Adrenal gland (tissue), 12 donors: ENCODE measurements around the gene AKR7A3. TPM values are rescaled to one million over a fixed set of nuclear protein-coding genes. Genes with fewer than 3 reads are reported as not detected.
A peak's percentile ranks its signal among the peaks of the same experiment; 100 is the strongest.
"Not testable (repeated sequence)": the region's sequence is repeated elsewhere in the genome, so short reads cannot be mapped to it uniquely, and the experiment has no call there.

ENCODE experiments used
- DNase-seq, 7 donors: peaks; one replicate each; pipeline ENCODE4 v3.0.0-alpha.2; 2019 to 2020
- H3K27ac ChIP-seq, 5 donors: fragments of 200-600 bp; sonication (generic) in 4 of 5; 1 replicate in 3 of 5; 2 replicates in 2 of 5; pipeline versions ENCODE4 v1.5.1 to v1.8.0; 2016 to 2020; ENCODE audit warnings: mild to moderate bottlenecking in 1 of 5
- H3K27me3 ChIP-seq: fragments of 200-600 bp; 2 replicates; pipeline ENCODE4 v1.8.0; 2021
- H3K36me3 ChIP-seq, 2 donors: fragments of 200-600 bp; replicated peaks in 1 of 2; 1 replicate in 1 of 2; 2 replicates in 1 of 2; pipeline versions ENCODE4 v1.5.1 to v1.8.0; 2018 to 2022
- H3K4me1 ChIP-seq, 2 donors: fragments of 200-600 bp; replicated peaks in 1 of 2; 1 replicate in 1 of 2; 2 replicates in 1 of 2; pipeline versions ENCODE4 v1.5.1 to v1.8.0; 2018 to 2021
- H3K4me3 ChIP-seq, 4 donors: fragments of 200-600 bp; sonication (generic) in 3 of 4; one replicate each; pipeline ENCODE4 v1.5.1; 2016 to 2018
- H3K9me3 ChIP-seq, 3 donors: fragments of 200-600 bp; sonication (generic) in 1 of 3; replicated peaks in 1 of 3; 1 replicate in 2 of 3; 2 replicates in 1 of 3; pipeline versions ENCODE4 v1.5.1 to v1.8.0; 2016 to 2021
- POLR2A ChIP-seq, 2 donors: fragments of 450-650 bp; IDR thresholded peaks; one replicate each; pipeline ENCODE4 v1.6.1; 2017; ENCODE audit warnings: antibody characterized with exemption in 2 of 2, mild to moderate bottlenecking in 2 of 2, moderate library complexity in 1 of 2
- WGBS, 4 donors: extraction: QIAGEN DNeasy Blood & Tissue Kit in 2 of 4; methylation state at CpG; one replicate each; pipeline versions ENCODE4 v1.1.5 to v1.1.7; 2013 to 2017; 5-methylcytosine and 5-hydroxymethylcytosine counted together
- intact Hi-C, 2 donors: fragments of 100-400 bp; cut with DNase I; formaldehyde crosslinking; loops; one replicate each; pipeline versions ENCODE4 v1.14.1 to v1.15.0; 2022 to 2023
- polyA plus RNA-seq, 3 donors: library from polyadenylated mRNA; stranded (reverse); fragments of 200-250 nt in 2 of 3; fragments of 350-450 nt in 1 of 3; fragmentation: Illumina TruSeq in 1 of 3; extraction: RNeasy Lipid Tissue Mini Kit (QIAGEN cat#74804) in 1 of 3; gene quantifications; one replicate each; pipeline ENCODE4 v1.2.3, GENCODE V29; 2013 to 2014
- total RNA-seq, 9 donors: library from RNA; depleted of rRNA in 4 of 9; stranded (reverse); fragments of >200 nt in 4 of 9; fragments of 120-200 nt in 1 of 9; fragmentation: NEBNext Ultra II Directional in 1 of 9; extraction: Animal tissue kit (Norgen Biotek cat#: 25700) in 1 of 9; gene quantifications; one replicate each; pipeline versions ENCODE4 v1.1.0 to v1.2.4, GENCODE V29; 2013 to 2023
- TF ChIP-seq, protein P1 (sequence below), 6 experiments: fragments of 450-650 bp in 4 of 6; fragments of 200-600 bp in 2 of 6; sonication (generic) in 1 of 6; IDR thresholded peaks; 1 replicate in 5 of 6; 2 replicates in 1 of 6; pipeline versions ENCODE4 v1.5.1 to v1.8.0; 2016 to 2021; ENCODE audit warnings: antibody characterized with exemption in 6 of 6, mild to moderate bottlenecking in 2 of 6, moderate library complexity in 1 of 6
- donor health status: healthy with polysubstance abuse.
- donor health status: Bipolar disorder and iron deficiency.
- donor health status: DM: yes; HTN: yes; CAD: no.
- donor health status: DM: no; HTN: no; CAD: no.
- donor health status: DM: no; HTN: no; CAD: no.
- donor health status: DM: yes; HTN: yes; CAD: no.

The AKR7A3 gene
- total and polyA plus RNA-seq, 12 donors = 1.1 to 11.3 (median 4.5) TPM

GRCh38 chr1:19258353-19258752, 30.2 kb downstream of the AKR7A3 start:
- WGBS, 4 donors = 89 to 93% (median 92%) methylated on average over 8 to 10 of the region's 10 CpGs
- Histone ChIP-seq H3K9me3 (no peaks in the 10 kb centered on the region), H3K4me3 (no peak overlapping the region), H3K27ac (no peak overlapping the region), H3K36me3 (peaks cover 0 to 36% of the 10 kb centered on the region in 2 donors), H3K4me1 (peaks cover 0 to 2% of the 10 kb centered on the region in 2 donors), H3K27me3 (no peaks in the 10 kb centered on the region)
- TF ChIP-seq, protein P1, sequence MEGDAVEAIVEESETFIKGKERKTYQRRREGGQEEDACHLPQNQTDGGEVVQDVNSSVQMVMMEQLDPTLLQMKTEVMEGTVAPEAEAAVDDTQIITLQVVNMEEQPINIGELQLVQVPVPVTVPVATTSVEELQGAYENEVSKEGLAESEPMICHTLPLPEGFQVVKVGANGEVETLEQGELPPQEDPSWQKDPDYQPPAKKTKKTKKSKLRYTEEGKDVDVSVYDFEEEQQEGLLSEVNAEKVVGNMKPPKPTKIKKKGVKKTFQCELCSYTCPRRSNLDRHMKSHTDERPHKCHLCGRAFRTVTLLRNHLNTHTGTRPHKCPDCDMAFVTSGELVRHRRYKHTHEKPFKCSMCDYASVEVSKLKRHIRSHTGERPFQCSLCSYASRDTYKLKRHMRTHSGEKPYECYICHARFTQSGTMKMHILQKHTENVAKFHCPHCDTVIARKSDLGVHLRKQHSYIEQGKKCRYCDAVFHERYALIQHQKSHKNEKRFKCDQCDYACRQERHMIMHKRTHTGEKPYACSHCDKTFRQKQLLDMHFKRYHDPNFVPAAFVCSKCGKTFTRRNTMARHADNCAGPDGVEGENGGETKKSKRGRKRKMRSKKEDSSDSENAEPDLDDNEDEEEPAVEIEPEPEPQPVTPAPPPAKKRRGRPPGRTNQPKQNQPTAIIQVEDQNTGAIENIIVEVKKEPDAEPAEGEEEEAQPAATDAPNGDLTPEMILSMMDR (IDR thresholded peaks at IDR 0.05) = no peak
- TF ChIP-seq POLR2A (IDR thresholded peaks at IDR 0.05) = no peak
- no peak for DNase-seq
- intact Hi-C loops = loop anchor here in 1 of 2 donors (5.0 kb wide), 1 partner anchor 49 kb away; no protein-coding TSS in a partner anchor

GRCh38 chr1:19257178-19257914, 31.2 kb downstream of the AKR7A3 start:
- Histone ChIP-seq H3K9me3 (no peaks in the 10 kb centered on the region), H3K4me1 (peaks cover 6 to 12% of the 10 kb centered on the region in 2 donors), H3K4me3 (no peak overlapping the region), H3K36me3 (peaks cover 0 to 36% of the 10 kb centered on the region in 2 donors), H3K27me3 (no peaks in the 10 kb centered on the region), H3K27ac (peak overlapping the region in 2 of 5 donors; percentile 46 to 57)
- WGBS, 4 donors = 37 to 66% (median 62%) methylated on average over 13 to 15 of the region's 15 CpGs
- TF ChIP-seq, protein P1 (IDR thresholded peaks at IDR 0.05) = no peak
- intact Hi-C loops = loop anchor here in 1 of 2 donors (5.0 kb wide), 1 partner anchor 50 kb away; no protein-coding TSS in a partner anchor
- peak; percentile 59 to 80 (median 78) for DNase-seq

DNA sequence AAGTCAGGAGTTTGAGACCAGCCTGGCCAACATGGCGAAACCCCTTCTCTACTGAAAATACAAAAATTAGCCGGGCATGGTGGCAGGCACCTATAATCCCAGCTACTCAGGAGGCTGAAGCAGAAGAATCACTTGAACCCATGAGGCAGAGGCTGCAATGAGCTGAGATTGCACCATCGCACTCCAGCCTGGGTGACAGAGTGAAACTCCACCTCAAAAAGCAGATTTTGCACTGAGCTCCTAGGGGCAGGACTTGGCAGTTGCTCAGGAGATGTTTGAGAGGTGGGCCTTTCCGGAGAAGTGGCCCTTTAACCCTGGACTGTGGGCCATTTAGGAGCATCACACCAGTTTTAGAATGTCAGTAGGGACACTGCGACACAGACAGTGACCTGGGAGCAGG, 32.3 kb downstream of the AKR7A3 start:
- DNase-seq, H3K4me3 ChIP-seq, H3K27ac ChIP-seq, H3K9me3 ChIP-seq, H3K27me3 ChIP-seq: not testable (repeated sequence)
- Histone ChIP-seq H3K4me1 (peaks cover 10 to 16% of the 10 kb centered on the region in 2 donors), H3K36me3 (peaks cover 0 to 36% of the 10 kb centered on the region in 2 donors)
- intact Hi-C loops = loop anchor here in 1 of 2 donors (5.0 kb wide), 1 partner anchor 51 kb away; no protein-coding TSS in a partner anchor
- WGBS, 4 donors = 93 to 96% (median 96%) methylated on average over 3 to 5 of the region's 5 CpGs

DNA sequence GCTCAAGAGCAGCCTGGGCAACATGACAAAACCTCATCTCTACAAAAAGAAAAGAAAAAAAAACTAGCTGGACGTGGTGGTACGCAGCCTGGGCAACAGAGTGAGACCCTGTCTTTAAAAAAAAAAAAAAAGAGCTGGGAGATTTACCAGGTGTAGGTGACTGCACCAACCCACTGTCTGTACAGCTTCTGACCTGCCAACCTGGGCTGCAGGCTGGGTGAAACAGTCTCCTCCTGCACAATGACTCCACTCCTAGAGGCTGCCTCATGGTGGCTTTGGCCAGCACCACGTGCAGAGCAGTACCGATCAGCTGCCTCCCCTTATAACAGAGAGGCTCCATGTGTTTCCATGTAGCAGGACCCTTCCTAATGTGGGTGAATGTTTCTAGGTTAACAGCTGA, 33.3 kb downstream of the AKR7A3 start:
- H3K27me3 ChIP-seq = no peaks in the 10 kb centered on the region
- H3K27ac ChIP-seq = no peak overlapping the region
- H3K9me3 ChIP-seq = no peaks in the 10 kb centered on the region
- TF ChIP-seq, protein P1 (IDR thresholded peaks at IDR 0.05) = no peak
- no peak for TF ChIP-seq POLR2A (IDR thresholded peaks at IDR 0.05)
- no peak for DNase-seq
- H3K4me3 ChIP-seq = no peak overlapping the region
- H3K36me3 ChIP-seq = peaks cover 0 to 30% of the 10 kb centered on the region in 2 donors
- 85 to 90% (median 89%) methylated on average over 4 of the region's 4 CpGs for WGBS, 4 donors
- intact Hi-C loops = loop anchor here in 1 of 2 donors (5.0 kb wide), 1 partner anchor 52 kb away; no protein-coding TSS in a partner anchor
- H3K4me1 ChIP-seq = peaks cover 17 to 23% of the 10 kb centered on the region in 2 donors
